H1 (cell line): ENCODE measurements around the gene UBTD1. TPM values are rescaled to one million over a fixed set of nuclear protein-coding genes. Genes with fewer than 3 reads are reported as not detected.

Source experiments
- CTBP2 ChIP-seq: IDR thresholded peaks from 2 replicates; pipeline ENCODE4 v1.7.0; 2011; ENCODE audit warnings: borderline replicate concordance, mild to moderate bottlenecking, moderate library complexity, mixed read lengths, low read length; ENCODE audit not compliant: insufficient read depth, insufficient read length
- polyA plus RNA-seq, 7 experiments: library from polyadenylated mRNA; depleted of rRNA in 3 of 7; stranded (reverse) in 5 of 7; unstranded in 2 of 7; fragments of >200 nt in 5 of 7; fragments of 200-250 nt in 2 of 7; gene quantifications; 1 replicate in 5 of 7; 2 replicates in 1 of 7; 4 replicates in 1 of 7; pipeline versions ENCODE4 v1.2.1 to v1.2.3, GENCODE V29; 2011 to 2013; ENCODE audit warnings: missing spikeins in 2 of 7, mixed read lengths in 2 of 7
- total RNA-seq: library from RNA; stranded (reverse); fragmentation: NEBNext Ultra II Directional; extraction: Animal tissue kit (Norgen Biotek cat#: 25700); gene quantifications from 2 replicates; pipeline ENCODE4 v1.2.1, GENCODE V29; 2021
- TF ChIP-seq, protein P1 (sequence below): IDR thresholded peaks from 2 replicates; pipeline ENCODE4 v1.6.1; 2012; ENCODE audit warnings: inconsistent platforms

The UBTD1 gene
- total and polyA plus RNA-seq, 2 of the 8 experiments (the other 6 are each of a cell fraction or from before 2014, with no cell fraction given): 22.3 to 36.2 TPM

DNA sequence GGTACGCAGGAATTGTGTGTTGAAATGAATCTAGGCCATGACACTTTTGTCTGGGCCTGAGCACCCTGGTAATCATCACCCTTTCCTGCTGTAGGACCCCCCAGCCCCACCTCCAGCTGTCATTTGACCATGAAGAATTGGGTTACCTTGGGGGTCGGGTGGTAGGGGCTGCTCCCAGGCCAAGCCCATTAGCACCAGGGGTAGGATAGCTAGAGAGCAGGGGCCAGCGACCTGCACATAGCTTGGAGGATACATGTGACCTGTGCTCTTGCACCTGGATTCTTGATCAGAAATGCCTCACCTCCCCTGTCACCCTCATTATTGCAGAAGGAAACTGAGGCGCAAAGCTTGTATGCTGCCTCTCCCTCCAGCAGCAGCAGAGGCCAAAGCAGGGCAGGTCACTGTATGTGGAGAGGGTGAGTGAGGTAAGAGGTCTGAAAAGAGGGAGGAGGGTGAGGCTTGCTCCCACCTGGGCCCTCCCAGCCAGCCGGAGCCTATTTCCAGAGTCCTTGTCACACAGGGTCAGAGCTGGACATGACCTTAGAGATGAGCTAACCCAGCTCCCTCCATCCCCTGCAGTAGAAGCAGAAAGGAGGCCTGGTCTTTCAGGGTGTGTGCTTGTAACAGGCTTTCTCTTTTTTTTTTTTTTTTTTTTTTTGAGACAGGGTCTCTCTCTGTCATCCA, 38.6 kb downstream of the UBTD1 start (continued):
- TF ChIP-seq, protein P1, sequence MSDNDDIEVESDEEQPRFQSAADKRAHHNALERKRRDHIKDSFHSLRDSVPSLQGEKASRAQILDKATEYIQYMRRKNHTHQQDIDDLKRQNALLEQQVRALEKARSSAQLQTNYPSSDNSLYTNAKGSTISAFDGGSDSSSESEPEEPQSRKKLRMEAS: no peak
- no peak for TF ChIP-seq CTBP2
